NCI-H2227 treated with DMSO at 0.1 percent for 48 hours (cell line): Measurements from ENCODE around the gene SLC44A4.
"Not testable (repeated sequence)": the region's sequence is repeated elsewhere in the genome, so short reads cannot be mapped to it uniquely, and the experiment has no call there.

Experiments
- DNase-seq: peaks from one replicate; lab custom pipeline; 2025; lab: John Stamatoyannopoulos, UW

SLC44A4 gene

DNA sequence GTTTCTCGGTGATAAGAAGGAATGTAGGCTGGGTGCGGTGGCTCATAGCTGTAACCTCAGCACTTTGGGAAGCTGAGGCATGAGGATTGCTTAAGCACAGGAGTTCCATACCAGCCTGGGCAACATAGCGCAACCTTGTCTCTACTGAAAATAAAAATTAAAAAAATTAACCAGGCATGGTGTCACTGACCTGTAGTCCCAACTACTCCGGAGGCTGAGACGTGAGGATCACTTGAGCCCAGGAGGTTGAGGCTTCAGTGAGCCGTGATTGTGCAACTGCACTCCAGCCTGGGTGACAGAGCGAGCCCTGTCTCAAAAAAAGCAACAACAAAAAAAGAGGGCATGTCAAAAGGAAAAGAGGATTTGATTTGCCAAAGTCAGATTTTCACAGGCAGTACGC, 20.1 kb downstream of the SLC44A4 start:
- DNase-seq = no peak

DNA sequence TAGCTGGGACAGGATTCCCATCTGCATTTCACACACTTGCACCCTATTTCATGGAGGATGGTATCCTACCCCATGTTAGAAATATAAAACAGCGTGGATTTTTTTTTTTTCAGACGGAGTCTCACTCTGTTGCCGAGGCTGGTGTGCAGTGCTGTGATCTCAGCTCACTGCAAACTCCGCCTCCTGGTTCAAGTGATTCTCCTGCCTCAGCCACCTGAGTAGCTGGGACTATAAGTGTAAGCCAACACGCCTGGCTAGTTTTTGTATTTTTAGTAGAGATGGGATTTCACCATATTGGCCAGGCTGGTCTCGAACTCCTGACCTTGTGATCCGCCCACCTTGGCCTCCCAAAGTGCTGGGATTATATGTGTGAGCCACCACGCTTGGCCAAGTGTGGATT, 21.0 kb downstream of the SLC44A4 start:
- DNase-seq = not testable (repeated sequence)

- not testable (repeated sequence) for DNase-seq
These were observed 26.6 kb downstream of the SLC44A4 start for GRCh38 chr6:31851980-31852718.

- no peak for DNase-seq
These were observed 27.3 kb downstream of the SLC44A4 start for GRCh38 chr6:31851485-31851832.

- DNase-seq = no peak
These were observed 27.9 kb downstream of the SLC44A4 start for GRCh38 chr6:31850765-31851484.

DNA sequence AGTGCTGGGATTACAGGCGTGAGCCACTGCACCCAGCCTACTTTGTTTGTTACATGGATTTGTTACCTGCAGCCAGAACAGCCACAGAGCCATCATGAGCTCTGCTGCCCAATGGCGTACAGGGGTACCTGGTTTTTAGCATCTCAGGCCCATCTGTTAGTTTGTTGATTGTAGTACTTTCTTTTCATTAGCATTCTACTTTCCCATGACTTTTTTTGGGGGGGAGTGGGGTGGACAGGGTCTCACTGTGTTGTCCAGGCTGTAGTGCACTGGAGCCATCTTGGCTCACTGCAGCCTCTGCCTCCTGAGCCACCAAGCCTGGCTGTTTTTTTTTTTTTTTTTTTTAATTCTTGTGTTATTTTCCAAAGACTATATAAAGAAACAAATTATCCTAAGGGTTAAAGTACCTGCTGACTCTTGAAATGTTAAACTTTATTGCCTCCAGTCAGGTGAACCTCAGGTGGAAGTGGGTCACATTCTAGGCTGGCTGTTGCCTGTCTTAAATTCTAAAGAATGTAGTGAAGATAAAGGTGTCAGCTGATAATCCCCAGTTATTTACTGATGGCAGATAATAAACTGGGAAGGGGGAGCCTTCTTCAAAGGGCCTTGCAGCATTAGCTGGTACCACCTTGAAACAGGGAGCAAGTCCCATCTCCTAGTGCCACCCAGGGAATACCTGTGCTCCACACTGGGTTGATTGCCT, 31.4 kb downstream of the SLC44A4 start:
- DNase-seq = no peak

DNA sequence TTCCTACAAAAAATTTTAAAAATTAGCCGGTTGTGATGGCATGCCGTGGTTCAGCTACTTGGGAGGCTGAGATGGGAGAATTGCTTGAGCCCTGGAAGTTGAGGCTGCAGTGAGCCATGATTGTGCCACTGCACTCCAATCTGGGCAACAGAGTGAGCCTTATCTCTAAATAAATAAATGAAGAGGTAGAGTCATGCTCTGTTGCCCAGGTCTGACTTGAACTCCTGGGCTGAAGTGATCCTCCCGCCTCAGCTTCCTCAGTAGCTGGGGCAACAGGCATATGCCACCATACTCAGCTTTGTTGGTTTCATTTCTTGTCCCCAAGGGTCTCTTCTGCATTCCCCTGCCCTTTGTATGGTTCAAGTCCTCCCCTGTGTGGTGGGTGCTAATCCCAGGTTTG, 34.3 kb downstream of the SLC44A4 start:
- DNase-seq = no peak

GRCh38 chr6:31842053-31842452, 36.7 kb downstream of the SLC44A4 start:
- no peak for DNase-seq

DNA sequence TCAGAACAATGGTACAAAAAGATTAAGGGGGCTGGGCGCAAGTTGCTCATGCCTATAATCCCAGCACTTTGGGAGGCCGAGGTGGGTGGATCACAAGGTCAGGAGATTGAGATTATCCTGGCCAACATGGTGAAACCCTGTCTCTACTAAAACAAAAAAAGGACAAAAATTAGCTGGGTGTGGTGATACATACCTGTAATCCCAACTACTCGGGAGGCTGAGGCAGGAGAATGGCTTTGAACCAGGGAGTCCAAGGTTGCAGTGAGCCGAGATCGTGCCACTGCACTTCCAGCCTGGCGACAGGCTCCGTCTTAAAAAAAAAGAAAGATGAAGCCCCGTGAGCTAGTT, 39.0 kb downstream of the SLC44A4 start:
- DNase-seq = not testable (repeated sequence)

DNA sequence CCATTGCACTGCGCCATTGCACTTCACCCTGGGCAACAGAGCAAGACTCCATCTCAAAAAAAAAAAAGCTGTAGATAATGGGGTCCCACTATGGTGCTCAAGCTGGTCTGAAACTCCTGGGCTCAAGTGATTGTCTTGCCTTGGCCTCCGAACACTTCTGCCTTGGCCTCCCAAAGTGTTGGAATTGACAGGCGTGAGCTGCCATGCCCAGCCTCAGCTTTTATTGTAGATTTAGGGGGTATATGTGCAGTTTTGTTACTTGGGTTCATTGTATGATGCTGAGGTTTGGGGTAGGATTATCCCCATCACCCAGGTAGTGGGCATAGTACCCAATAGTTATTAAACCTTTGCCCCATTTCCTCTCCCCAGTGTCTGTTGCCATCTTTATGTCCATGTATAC, 39.8 kb downstream of the SLC44A4 start:
- no peak for DNase-seq

- not testable (repeated sequence) for DNase-seq
These were observed 40.7 kb downstream of the SLC44A4 start for GRCh38 chr6:31838114-31838553.

- no peak for DNase-seq
These were observed 41.3 kb downstream of the SLC44A4 start for GRCh38 chr6:31837369-31838113.

DNA sequence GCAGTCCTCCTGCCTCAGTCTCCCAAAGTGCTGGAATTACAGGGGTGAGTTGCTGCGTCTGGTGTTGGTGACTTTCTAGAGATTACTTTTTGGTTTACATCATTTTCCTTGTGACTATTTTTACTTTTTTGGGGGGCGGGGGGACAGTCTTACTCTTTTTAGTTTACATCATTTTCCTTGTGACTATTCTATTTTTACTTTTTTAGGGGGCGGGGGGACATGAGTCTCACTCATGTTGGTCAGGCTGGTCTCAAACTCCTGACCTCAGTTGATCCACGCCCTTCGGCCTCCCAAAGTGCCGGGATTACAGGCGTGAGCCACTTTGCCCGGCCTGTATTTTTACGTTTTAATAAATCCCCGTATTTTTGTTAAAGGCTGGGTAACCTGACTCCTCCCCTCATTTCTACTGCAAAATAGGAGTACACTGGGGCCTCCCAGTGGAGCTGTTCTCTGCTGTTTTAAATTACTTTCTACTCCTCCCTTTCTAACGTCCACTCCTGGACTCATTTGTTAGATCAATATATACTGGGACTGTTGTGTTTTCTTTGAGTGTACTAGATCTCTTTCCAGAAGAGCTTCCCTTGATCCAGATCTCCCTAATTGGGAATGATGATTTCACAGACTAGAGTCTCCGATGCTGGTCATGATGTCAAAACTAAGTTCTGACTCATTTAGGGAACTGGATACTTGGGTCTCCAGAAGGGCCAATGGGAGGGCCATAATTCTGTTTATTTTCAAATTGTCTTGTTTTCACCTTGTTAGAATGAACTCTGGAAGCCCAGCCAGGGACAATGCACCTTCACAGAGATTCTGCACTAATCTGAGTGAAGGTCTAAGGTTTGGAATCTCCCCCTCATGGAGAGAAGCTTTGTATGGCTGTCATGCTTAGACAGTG, 42.1 kb downstream of the SLC44A4 start:
- no peak for DNase-seq

DNA sequence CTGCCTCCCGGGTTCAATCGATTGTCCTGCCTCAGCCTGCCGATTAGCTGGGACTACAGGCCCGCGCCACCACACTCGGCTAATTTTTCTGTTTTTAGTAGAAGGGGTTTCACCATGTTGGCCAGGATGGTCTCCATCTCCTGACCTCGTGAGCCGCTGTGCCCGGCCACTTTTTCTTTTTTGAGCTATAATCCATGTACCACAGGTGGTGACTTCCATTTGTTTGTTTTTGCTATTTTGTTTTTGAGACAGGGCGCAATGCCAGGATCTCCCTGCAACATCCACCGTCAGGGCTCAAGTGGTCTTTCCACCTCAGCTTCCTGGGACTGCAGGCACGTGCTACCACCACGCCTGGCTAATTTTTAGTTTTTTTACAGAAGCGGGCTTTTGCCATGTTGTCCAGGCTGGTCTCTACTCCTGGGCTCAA, 42.7 kb downstream of the SLC44A4 start:
- no peak for DNase-seq

GRCh38 chr6:31834367-31835250, 44.2 kb downstream of the SLC44A4 start:
- DNase-seq = peak; percentile 92

- no peak for DNase-seq
These were observed 47.2 kb downstream of the SLC44A4 start for GRCh38 chr6:31831350-31832215.

GRCh38 chr6:31830886-31831335, 47.9 kb downstream of the SLC44A4 start:
- no peak for DNase-seq

DNA sequence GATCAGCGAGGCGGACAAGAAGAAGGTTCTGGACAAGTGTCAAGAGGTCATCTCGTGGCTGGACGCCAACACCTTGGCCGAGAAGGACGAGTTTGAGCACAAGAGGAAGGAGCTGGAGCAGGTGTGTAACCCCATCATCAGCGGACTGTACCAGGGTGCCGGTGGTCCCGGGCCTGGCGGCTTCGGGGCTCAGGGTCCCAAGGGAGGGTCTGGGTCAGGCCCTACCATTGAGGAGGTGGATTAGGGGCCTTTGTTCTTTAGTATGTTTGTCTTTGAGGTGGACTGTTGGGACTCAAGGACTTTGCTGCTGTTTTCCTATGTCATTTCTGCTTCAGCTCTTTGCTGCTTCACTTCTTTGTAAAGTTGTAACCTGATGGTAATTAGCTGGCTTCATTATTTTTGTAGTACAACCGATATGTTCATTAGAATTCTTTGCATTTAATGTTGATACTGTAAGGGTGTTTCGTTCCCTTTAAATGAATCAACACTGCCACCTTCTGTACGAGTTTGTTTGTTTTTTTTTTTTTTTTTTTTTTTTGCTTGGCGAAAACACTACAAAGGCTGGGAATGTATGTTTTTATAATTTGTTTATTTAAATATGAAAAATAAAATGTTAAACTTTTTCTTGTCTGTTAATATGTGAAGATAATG, 49.0 kb downstream of the SLC44A4 start:
- peak; percentile 53 for DNase-seq
